Right forelimb (tissue), 1 donor: ENCODE data around the gene ZNF419.
A peak's percentile ranks its signal among the peaks of the same experiment; 100 is the strongest.
"Not testable (repeated sequence)": the region's sequence is repeated elsewhere in the genome, so short reads cannot be mapped to it uniquely, and the experiment has no call there.

Experiments used
- DNase-seq: peaks from one replicate; pipeline ENCODE4 v3.0.0-alpha.2; 2018

ZNF419 gene

DNA sequence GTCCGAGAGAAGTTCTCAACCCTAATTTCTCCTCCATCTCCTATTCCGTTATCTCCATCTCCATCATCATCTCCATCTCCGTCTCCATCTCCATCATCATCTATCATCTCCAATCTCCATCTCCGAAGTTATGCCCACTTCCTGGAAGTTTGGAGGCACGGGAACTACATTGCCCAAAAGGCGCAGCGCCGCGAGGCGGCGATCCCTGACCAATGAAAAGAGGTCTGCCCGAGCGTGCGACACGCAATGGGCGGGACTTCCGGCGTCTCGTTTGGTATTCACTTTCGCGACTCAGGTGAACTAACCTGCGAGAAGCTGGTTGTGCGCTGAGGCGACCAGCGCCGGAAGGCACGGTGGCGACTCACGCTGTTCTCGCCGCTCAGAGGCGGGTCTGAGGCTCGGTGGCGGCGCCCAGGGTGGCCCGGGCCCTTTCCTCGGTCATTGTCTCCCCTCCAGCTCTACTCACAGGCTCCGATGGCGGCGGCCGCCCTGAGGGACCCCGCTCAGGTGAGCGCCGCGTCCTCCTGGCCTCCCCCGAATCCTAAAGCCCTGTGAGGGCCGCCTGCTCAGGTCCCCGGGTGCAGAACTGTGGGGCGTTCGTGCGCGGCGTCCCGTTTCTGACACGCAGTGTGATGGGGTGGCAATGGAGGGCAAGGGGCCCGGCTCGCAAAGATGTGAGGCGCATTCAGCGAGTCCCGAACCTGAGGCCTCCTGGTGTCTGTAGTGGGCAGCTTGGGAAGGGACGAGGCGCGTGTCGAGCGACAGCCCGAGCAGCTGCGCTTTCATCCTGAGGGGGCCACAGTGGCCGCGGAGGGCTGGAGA is at the start of gene ZNF419:
Gene ZNF419, plus strand, starts transcription at position 274 of the 822 bp plus-strand sequence. Its CDS starts 201 bp downstream, at position 475.
- peak; percentile 93 for DNase-seq

- DNase-seq, result no peak
These were observed 49.6 kb upstream of the ZNF419 start for GRCh38 chr19:57437931-57438330.

DNA sequence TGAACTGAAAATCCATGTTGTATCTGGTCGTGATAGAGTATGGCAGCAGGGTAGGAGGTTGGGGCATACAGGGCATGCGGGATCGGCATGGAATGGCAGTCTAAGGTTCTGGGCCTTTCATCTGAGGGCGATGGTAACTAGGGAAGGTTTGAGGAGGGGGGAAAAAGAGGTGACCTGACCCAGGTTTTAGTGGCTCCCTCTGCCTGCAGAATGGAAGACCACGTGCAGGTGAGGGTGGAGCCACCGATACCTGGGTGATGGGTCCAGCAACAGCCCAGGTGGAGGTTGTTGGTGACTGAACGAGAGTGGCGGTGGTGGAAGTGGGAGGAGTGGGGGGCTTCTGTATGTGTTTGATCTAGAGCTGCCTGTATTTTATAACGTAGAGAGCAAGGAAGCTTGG is 48.6 kb upstream of the ZNF419 start:
- no peak for DNase-seq

GRCh38 chr19:57441979-57442752 is 45.4 kb upstream of the ZNF419 start:
- no peak for DNase-seq

- no peak for DNase-seq
These were observed 44.3 kb upstream of the ZNF419 start for GRCh38 chr19:57443121-57443696.

- no peak for DNase-seq
These were observed 35.2 kb upstream of the ZNF419 start for GRCh38 chr19:57452307-57452706.

DNA sequence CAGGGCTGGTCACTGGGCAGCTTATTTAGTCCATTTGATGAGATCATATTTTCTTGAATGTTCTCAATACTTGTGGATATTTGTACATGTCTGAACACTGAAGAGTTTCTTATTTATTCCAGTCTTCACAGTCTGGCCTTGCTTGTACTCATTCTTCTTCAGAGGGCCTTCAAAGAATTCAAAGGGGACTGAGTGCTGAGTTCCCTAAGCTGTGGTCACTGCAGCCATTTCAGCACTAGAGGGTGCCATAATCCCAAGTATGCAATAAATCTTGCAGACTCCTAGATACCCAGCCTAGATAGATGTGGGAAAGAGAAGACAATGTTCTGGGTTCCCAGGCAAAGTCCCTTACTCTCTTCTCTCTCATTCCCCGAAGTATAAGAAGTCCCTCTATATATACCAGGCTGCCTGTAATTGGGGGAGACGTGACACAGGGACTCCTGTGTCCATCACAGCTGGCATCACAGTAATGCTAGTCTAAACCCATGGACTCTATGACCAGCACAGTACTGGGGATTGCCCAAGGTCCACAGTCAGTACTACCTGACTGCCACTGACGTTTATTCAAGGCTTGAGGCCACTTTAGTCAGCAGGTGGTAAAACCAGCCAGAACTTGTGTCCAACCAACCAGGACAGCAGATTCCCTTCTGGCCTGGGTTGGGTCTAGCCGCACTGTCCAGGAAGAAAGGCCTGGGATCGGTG is 21.7 kb upstream of the ZNF419 start:
- no peak for DNase-seq

GRCh38 chr19:57466489-57466888 is 21.1 kb upstream of the ZNF419 start:
- DNase-seq, result no peak

DNA sequence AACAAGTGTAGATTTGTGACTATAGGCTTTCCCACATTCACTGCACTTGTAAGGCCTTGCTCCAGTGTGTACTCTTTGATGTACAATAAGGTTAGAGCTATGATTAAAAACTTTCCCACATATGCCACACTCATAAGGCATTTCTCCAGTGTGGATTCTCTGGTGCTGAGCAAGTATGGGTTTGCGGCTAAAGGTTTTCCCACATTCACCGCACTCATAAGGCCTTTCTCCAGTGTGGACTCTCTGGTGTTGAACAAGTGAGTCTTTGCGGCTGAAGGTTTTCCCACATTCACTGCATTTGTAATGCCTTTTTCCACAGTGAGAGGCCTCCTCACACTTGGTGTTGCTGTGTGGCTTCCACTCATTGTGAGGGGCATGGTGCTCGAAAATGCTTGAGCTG is 13.9 kb upstream of the ZNF419 start:
- no peak for DNase-seq

- peak; percentile 90 for DNase-seq
These were observed 10.2 kb upstream of the ZNF419 start, which contains the start of gene ZNF772 for GRCh38 chr19:57477191-57478008. Gene ZNF772 (minus strand): TSS chr19:57477566. CDS start chr19:57477309, 257 bp downstream.

GRCh38 chr19:57488299-57488644 is 722 bp downstream of the ZNF419 start:
- DNase-seq, result not testable (repeated sequence)

DNA sequence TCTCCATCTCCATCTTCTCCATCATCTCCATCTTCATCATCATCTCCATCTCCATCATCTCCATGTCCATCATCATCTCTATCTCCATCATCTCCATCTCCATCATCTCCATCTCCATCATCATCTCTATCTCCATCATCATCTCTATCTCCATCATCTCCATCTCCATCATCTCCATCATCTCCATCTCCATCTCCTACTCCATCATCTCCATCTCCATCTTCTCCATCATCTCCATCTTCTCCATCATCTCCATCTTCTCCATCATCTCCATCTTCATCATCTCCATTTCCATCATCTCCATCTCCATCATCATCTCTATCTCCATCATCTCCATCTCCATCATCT is 11.8 kb downstream of the ZNF419 start:
- not testable (repeated sequence) for DNase-seq

DNA sequence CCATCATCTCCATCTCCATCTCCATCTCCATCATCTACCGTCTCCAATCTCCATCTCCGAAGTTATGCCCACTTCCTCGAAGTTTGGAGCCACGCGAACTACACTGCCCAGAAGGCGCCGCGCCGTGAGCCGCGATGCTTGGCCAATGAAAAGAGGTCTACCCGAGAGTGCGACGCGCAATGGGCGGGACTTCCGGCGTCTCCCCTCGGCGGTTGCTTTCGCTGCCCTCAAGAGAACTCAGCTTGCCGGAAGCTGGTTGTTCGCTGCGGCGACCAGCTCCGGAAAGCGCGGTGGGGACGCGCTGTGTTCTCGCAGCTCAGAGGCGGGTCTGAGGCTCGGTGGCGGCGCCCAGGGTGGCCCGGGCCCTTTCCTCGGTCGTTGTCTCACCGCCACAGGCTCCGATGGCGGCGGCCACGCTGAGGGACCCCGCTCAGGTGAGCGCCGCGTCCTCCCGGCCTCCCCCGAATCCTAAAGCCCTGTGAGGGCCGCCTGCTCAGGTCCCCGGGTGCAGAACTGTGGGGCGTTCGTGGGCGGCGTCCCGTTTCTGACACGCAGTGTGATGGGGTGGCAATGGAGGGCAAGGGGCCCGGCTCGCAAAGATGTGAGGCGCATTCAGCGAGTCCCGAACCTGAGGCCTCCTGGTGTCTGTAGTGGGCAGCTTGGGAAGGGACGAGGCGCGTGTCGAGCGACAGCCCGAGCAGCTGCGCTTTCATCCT is 12.3 kb downstream of the ZNF419 start, which contains the start of gene ZNF773:
Gene ZNF773, plus strand, starts transcription at position 259 of the 716 bp plus-strand sequence. Its CDS starts 143 bp downstream, at position 402.
- DNase-seq, result peak; percentile 96

DNA sequence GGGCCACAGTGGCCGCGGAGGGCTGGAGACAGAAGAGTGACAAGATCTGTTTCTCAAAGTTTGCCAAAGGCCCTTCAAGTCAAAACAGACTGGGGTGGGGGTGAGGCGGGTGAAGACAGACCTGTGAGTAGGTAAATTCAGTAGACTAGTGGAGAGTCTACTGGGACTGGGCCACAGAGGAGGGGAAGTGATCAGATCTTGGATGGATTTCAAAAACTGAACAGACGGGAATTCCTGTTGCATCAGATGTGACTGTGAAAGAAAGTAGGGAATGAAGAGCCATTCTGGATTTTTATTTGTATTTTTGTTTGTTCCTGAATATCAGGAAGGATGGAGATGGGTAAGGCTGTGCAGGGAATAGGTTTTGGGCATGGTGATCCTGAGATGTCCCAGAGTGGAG is 12.8 kb downstream of the ZNF419 start:
- DNase-seq, result not testable (repeated sequence)

GRCh38 chr19:57506163-57506562 is 18.6 kb downstream of the ZNF419 start:
- no peak for DNase-seq

- no peak for DNase-seq
These were observed 23.9 kb downstream of the ZNF419 start for GRCh38 chr19:57511484-57511883.

DNA sequence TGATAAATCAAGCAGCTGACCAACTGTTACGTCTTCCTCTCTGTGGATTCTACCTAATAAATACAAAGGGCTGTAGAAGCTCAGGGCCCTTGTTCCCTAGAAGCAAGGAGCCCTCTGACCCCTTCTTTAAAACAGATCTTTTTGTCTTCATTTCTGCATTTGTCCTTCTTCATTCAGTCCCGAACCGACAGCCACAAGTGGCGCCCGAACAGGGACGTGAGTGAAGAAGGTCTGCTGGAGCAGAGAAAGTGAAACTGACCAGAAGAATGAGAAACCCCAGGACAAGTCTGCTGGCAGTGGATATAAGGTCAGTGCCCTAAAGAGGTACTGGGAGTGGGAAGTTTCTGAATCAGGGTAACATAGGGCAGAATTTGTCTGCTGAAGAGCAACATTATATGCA is 25.3 kb downstream of the ZNF419 start:
- DNase-seq, result no peak

DNA sequence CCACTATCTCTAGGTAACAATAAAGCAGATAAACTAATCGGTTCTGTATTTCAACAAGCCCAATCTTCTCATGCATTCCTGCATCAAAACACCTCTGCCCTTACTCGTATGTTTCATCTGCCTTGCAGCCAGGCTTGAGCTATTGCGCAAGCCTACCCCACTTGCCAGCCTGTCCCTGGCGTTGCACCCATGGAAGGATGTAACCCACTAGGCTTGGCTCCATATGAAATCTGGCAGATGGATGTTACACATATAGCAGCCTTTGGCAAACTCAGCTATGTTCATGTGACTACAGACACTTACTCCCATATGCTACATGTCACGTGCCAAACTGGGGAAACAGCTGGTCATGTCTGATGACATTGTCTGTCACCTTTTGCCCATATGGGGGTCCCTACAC is 27.7 kb downstream of the ZNF419 start:
- no peak for DNase-seq

GRCh38 chr19:57518021-57518420 is 30.5 kb downstream of the ZNF419 start:
- DNase-seq, result not testable (repeated sequence)

DNA sequence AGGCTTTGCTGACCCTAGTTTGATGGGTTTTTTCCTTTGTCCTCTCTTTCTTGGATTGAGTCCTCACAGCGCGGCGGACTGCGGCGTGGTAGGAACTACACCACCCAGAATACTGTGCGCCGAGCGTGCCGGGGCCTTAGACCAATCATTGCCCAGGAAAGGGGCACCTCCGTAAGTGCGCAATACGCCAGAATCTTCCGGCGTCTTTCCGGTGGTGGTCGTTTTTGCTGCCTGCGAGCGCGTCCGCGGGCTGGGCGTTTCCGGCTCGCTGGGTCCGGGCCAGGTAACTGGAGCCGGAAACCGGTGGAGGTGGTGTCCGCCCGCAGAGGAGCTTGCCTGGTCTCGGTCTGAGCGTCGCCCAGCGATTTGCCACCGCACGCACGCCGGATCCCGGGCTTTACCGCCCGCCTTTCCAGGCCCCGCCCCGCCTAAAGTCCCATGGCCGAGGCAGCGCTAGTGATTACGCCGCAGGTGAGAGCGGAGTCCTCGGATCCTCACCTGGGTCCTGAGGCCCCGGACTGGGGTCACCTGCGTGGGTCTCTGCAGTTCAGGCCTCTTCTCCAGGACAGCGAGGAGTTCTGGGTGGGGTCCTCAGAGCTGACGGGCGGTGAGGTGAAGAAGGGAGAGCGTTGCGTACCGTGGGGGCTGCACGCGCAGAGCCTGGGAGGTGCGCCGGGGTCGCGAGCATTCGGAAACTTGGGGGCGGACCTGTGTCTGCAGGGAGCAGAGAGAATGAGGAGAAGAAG is 39.8 kb downstream of the ZNF419 start, which contains the start of gene ZNF549:
Gene ZNF549, plus strand, starts transcription at position 221 of the 746 bp plus-strand sequence. Its CDS starts 218 bp downstream, at position 439.
- peak; percentile 91 for DNase-seq
